DOHH2 (cell line): ENCODE data around the gene MOXD1.

Experiments used
- H3F3A ChIP-seq: fragments of 200-600 bp; sonication (generic), shearing (Covaris generic); 2 replicates; pipeline ENCODE4 v1.6.0; 2016; ENCODE audit warnings: antibody characterized with exemption, mild to moderate bottlenecking; ENCODE audit not compliant: control insufficient read depth, insufficient read depth
- H3K27ac ChIP-seq: fragments of 200-600 bp; sonication (generic); 2 replicates; pipeline ENCODE4 v1.5.1; 2014; ENCODE audit warnings: low read depth, mild to moderate bottlenecking, low read length, moderate library complexity
- H3K27me3 ChIP-seq: fragments of 200-600 bp; sonication (generic); 2 replicates; pipeline ENCODE4 v1.6.1; 2014; ENCODE audit warnings: mild to moderate bottlenecking, low read length, mixed read lengths; ENCODE audit not compliant: control insufficient read depth
- H3K36me3 ChIP-seq: fragments of 200-600 bp; sonication (generic); 2 replicates; pipeline ENCODE4 v1.6.1; 2014; ENCODE audit warnings: mild to moderate bottlenecking, low read length, moderate library complexity, mixed read lengths; ENCODE audit not compliant: control insufficient read depth
- H3K4me1 ChIP-seq: fragments of 200-600 bp; sonication (generic); 2 replicates; pipeline ENCODE4 v1.6.1; 2014; ENCODE audit warnings: mild to moderate bottlenecking, low read length, mixed read lengths; ENCODE audit not compliant: control insufficient read depth
- H3K4me2 ChIP-seq: fragments of 200-600 bp; sonication (generic); 2 replicates; pipeline ENCODE4 v1.6.0; 2014; ENCODE audit warnings: mild to moderate bottlenecking, low read length, moderate library complexity
- H3K4me3 ChIP-seq: fragments of 200-600 bp; sonication (generic); 2 replicates; pipeline ENCODE4 v1.5.1; 2014; ENCODE audit warnings: mild to moderate bottlenecking, low read length, mixed read lengths
- H3K79me2 ChIP-seq: fragments of 200-600 bp; sonication (generic); 2 replicates; pipeline ENCODE4 v1.6.1; 2014; ENCODE audit warnings: mild to moderate bottlenecking, low read length, mixed read lengths; ENCODE audit not compliant: control insufficient read depth
- H3K9me2 ChIP-seq: fragments of 200-600 bp; sonication (generic); replicated peaks from 2 replicates; pipeline ENCODE4 v1.6.1; 2014; ENCODE audit warnings: mild to moderate bottlenecking, low read length, mixed read lengths; ENCODE audit not compliant: control insufficient read depth
- H3K9me3 ChIP-seq: fragments of 200-600 bp; sonication (generic); 2 replicates; pipeline ENCODE4 v1.6.1; 2014; ENCODE audit warnings: antibody characterized with exemption, low read length, mixed read lengths; ENCODE audit not compliant: control insufficient read depth, insufficient read depth
- H4K20me1 ChIP-seq: fragments of 200-600 bp; sonication (generic); 2 replicates; pipeline ENCODE4 v1.6.0; 2014; ENCODE audit warnings: low read depth, mild to moderate bottlenecking, antibody characterized with exemption, low read length, moderate library complexity; ENCODE audit not compliant: control insufficient read depth, insufficient read depth
- CTCF ChIP-seq: fragments of 200-600 bp; sonication (generic); IDR thresholded peaks from one replicate; pipeline ENCODE4 v1.5.1; 2014; ENCODE audit warnings: antibody characterized with exemption, mild to moderate bottlenecking, low read depth, low read length; ENCODE audit not compliant: poor library complexity, severe bottlenecking
- EZH2phosphoT487 ChIP-seq: fragments of 200-600 bp; sonication (generic); IDR thresholded peaks from 2 replicates; pipeline ENCODE4 v1.6.1; 2017; ENCODE audit warnings: borderline replicate concordance, mild to moderate bottlenecking, antibody characterized with exemption, low read length, moderate library complexity, mixed read lengths

Gene MOXD1

GRCh38 chr6:132365281-132365907, 35.9 kb downstream of the MOXD1 start:
- Histone ChIP-seq H3K36me3 (no peaks in the 10 kb centered on the region), H3K4me1 (peaks cover 28% of the 10 kb centered on the region), H3K9me2 (no peaks in the 10 kb centered on the region), H3K27ac (no peak overlapping the region), H3K4me2 (no peak overlapping the region), H3K27me3 (no peaks in the 10 kb centered on the region), H3K4me3 (no peak overlapping the region), H3K9me3 (no peaks in the 10 kb centered on the region), H3F3A (no peaks in the 10 kb centered on the region), H4K20me1 (no peaks in the 10 kb centered on the region), H3K79me2 (no peaks in the 10 kb centered on the region)
- TF ChIP-seq CTCF (no peak), EZH2phosphoT487 (no peak)

- Histone ChIP-seq H3K27ac (no peak overlapping the region), H3K4me2 (no peak overlapping the region)
Measured at GRCh38 chr6:132364306-132365074, 36.8 kb downstream of the MOXD1 start.

GRCh38 chr6:132362442-132363185, 38.7 kb downstream of the MOXD1 start:
- H3K4me2 ChIP-seq: no peak overlapping the region

More at GRCh38 chr6:132364306-132365074, 36.8 kb downstream of the MOXD1 start:
- H4K20me1 ChIP-seq: no peaks in the 10 kb centered on the region
- no peaks in the 10 kb centered on the region for H3K9me2 ChIP-seq
- H3K4me1 ChIP-seq: peaks cover 28% of the 10 kb centered on the region
- H3K79me2 ChIP-seq: no peaks in the 10 kb centered on the region
- no peak overlapping the region for H3K4me3 ChIP-seq
- H3K27me3 ChIP-seq: no peaks in the 10 kb centered on the region
- no peaks in the 10 kb centered on the region for H3K9me3 ChIP-seq
- H3K36me3 ChIP-seq: no peaks in the 10 kb centered on the region
- TF ChIP-seq EZH2phosphoT487 (no peak), CTCF (no peak)
- no peaks in the 10 kb centered on the region for H3F3A ChIP-seq

More at GRCh38 chr6:132362442-132363185, 38.7 kb downstream of the MOXD1 start:
- H3K27ac ChIP-seq: no peak overlapping the region
- H3K4me3 ChIP-seq: no peak overlapping the region
- no peaks in the 10 kb centered on the region for H3K9me3 ChIP-seq
- no peaks in the 10 kb centered on the region for H3K27me3 ChIP-seq
- no peaks in the 10 kb centered on the region for H4K20me1 ChIP-seq
- H3K4me1 ChIP-seq: peaks cover 35% of the 10 kb centered on the region
- TF ChIP-seq CTCF (no peak), EZH2phosphoT487 (no peak)
- H3F3A ChIP-seq: no peaks in the 10 kb centered on the region
- no peaks in the 10 kb centered on the region for H3K9me2 ChIP-seq
- H3K36me3 ChIP-seq: no peaks in the 10 kb centered on the region
- H3K79me2 ChIP-seq: no peaks in the 10 kb centered on the region
